Measurements from ENCODE around the gene HOXA2. TPM values are rescaled to one million over a fixed set of nuclear protein-coding genes. Genes with fewer than 3 reads are reported as not detected.

HOXA2 gene

GRCh38 chr7:27064159-27064558, 38.3 kb downstream of the HOXA2 start:
- H3K27ac ChIP-seq (ENCODE audit: low read depth, low read length), result no peak overlapping the region
- H3K4me3 ChIP-seq (ENCODE audit: low read length), result no peak overlapping the region
- WGBS (ENCODE audit: extremely low coverage, insufficient coverage, low lambda C conversion rate), result no CpG with 5 or more reads among the region's 2 CpGs
- no peak overlapping the region for H2BK120ac ChIP-seq (ENCODE audit: low read depth, low read length)
- no peak overlapping the region for H3K9ac ChIP-seq (ENCODE audit: low read length)
- no peaks in the 10 kb centered on the region for H3K36me3 ChIP-seq (ENCODE audit: control insufficient read depth, insufficient read depth, low read length)
- H3K4me1 ChIP-seq (ENCODE audit: control insufficient read depth, low read depth, low read length), result no peaks in the 10 kb centered on the region
- no peak overlapping the region for H3K4me2 ChIP-seq (ENCODE audit: low read length)
- H4K5ac ChIP-seq (ENCODE audit: low read length), result no peak overlapping the region
- no peaks in the 10 kb centered on the region for H3K79me1 ChIP-seq (ENCODE audit: low read length)
- no peak overlapping the region for H3K23ac ChIP-seq (ENCODE audit: low read length)
- no peak overlapping the region for H3K56ac ChIP-seq (ENCODE audit: low read length)
- H3K79me2 ChIP-seq (ENCODE audit: control insufficient read depth, insufficient read depth, low read length), result no peaks in the 10 kb centered on the region
- no peak overlapping the region for H2AK5ac ChIP-seq (ENCODE audit: low read length)
- H3K4ac ChIP-seq (ENCODE audit: low read depth, low read length), result no peak overlapping the region
- H4K8ac ChIP-seq (ENCODE audit: low read depth, low read length), result no peak overlapping the region
- no peak overlapping the region for H3K18ac ChIP-seq (ENCODE audit: low read length)
- DNase-seq, result no peak
- H2BK5ac ChIP-seq (ENCODE audit: low read length), result no peak overlapping the region
- H2BK15ac ChIP-seq (replicated peaks; ENCODE audit: low read depth), result no peak overlapping the region
- no peaks in the 10 kb centered on the region for H3K27me3 ChIP-seq (ENCODE audit: insufficient read depth, low read length, poor library complexity)

- H3K36me3 ChIP-seq (ENCODE audit: control insufficient read depth, insufficient read depth, low read length), result no peaks in the 10 kb centered on the region
- H3K79me2 ChIP-seq (ENCODE audit: control insufficient read depth, insufficient read depth, low read length), result no peaks in the 10 kb centered on the region
- H4K8ac ChIP-seq (ENCODE audit: low read depth, low read length), result no peak overlapping the region
- no peaks in the 10 kb centered on the region for H3K27me3 ChIP-seq (ENCODE audit: insufficient read depth, low read length, poor library complexity)
- H3K4me1 ChIP-seq (ENCODE audit: control insufficient read depth, low read depth, low read length), result no peaks in the 10 kb centered on the region
- no peak overlapping the region for H3K23ac ChIP-seq (ENCODE audit: low read length)
- H3K4ac ChIP-seq (ENCODE audit: low read depth, low read length), result no peak overlapping the region
- H2BK15ac ChIP-seq (replicated peaks; ENCODE audit: low read depth), result no peak overlapping the region
- no peak overlapping the region for H2BK120ac ChIP-seq (ENCODE audit: low read depth, low read length)
- DNase-seq, result no peak
- H2BK5ac ChIP-seq (ENCODE audit: low read length), result no peak overlapping the region
- H3K9ac ChIP-seq (ENCODE audit: low read length), result no peak overlapping the region
- H2AK5ac ChIP-seq (ENCODE audit: low read length), result no peak overlapping the region
- no CpG with 5 or more reads among the region's 4 CpGs for WGBS (ENCODE audit: extremely low coverage, insufficient coverage, low lambda C conversion rate)
- no peak overlapping the region for H4K5ac ChIP-seq (ENCODE audit: low read length)
- H3K79me1 ChIP-seq (ENCODE audit: low read length), result no peaks in the 10 kb centered on the region
- no peak overlapping the region for H3K18ac ChIP-seq (ENCODE audit: low read length)
- H3K27ac ChIP-seq (ENCODE audit: low read depth, low read length), result no peak overlapping the region
- H3K56ac ChIP-seq (ENCODE audit: low read length), result no peak overlapping the region
- no peak overlapping the region for H3K4me2 ChIP-seq (ENCODE audit: low read length)
- H3K4me3 ChIP-seq (ENCODE audit: low read length), result no peak overlapping the region
These were observed 39.5 kb downstream of the HOXA2 start for GRCh38 chr7:27062946-27063345.

- Histone ChIP-seq H3K79me2 (ENCODE audit: control insufficient read depth, insufficient read depth, low read length) (no peaks in the 10 kb centered on the region), H3K56ac (ENCODE audit: low read length) (no peak overlapping the region), H3K79me1 (ENCODE audit: low read length) (no peaks in the 10 kb centered on the region), H2AK5ac (ENCODE audit: low read length) (no peak overlapping the region), H3K9ac (ENCODE audit: low read length) (no peak overlapping the region), H3K18ac (ENCODE audit: low read length) (no peak overlapping the region), H3K4me2 (ENCODE audit: low read length) (no peak overlapping the region), H3K4me1 (ENCODE audit: control insufficient read depth, low read depth, low read length) (no peaks in the 10 kb centered on the region), H3K4me3 (ENCODE audit: low read length) (no peak overlapping the region), H3K27ac (ENCODE audit: low read depth, low read length) (no peak overlapping the region), H2BK15ac (replicated peaks; ENCODE audit: low read depth) (no peak overlapping the region), H2BK120ac (ENCODE audit: low read depth, low read length) (no peak overlapping the region), H3K4ac (ENCODE audit: low read depth, low read length) (no peak overlapping the region), H3K27me3 (ENCODE audit: insufficient read depth, low read length, poor library complexity) (no peaks in the 10 kb centered on the region), H3K36me3 (ENCODE audit: control insufficient read depth, insufficient read depth, low read length) (no peaks in the 10 kb centered on the region), H2BK5ac (ENCODE audit: low read length) (no peak overlapping the region), H3K23ac (ENCODE audit: low read length) (no peak overlapping the region), H4K8ac (ENCODE audit: low read depth, low read length) (no peak overlapping the region), H4K5ac (ENCODE audit: low read length) (no peak overlapping the region)
- WGBS (ENCODE audit: extremely low coverage, insufficient coverage, low lambda C conversion rate), result no CpG with 5 or more reads among the region's 3 CpGs
- peak; percentile 16 for DNase-seq
These were observed 49.3 kb downstream of the HOXA2 start for GRCh38 chr7:27053153-27053552.

GRCh38 chr7:27051451-27051850, 51.0 kb downstream of the HOXA2 start:
- no peak overlapping the region for H3K4me3 ChIP-seq (ENCODE audit: low read length)
- no peaks in the 10 kb centered on the region for H3K27me3 ChIP-seq (ENCODE audit: insufficient read depth, low read length, poor library complexity)
- no peak overlapping the region for H3K4me2 ChIP-seq (ENCODE audit: low read length)
- no peaks in the 10 kb centered on the region for H3K79me1 ChIP-seq (ENCODE audit: low read length)
- no CpG with 5 or more reads among the region's 4 CpGs for WGBS (ENCODE audit: extremely low coverage, insufficient coverage, low lambda C conversion rate)
- H3K56ac ChIP-seq (ENCODE audit: low read length), result no peak overlapping the region
- no peak overlapping the region for H3K18ac ChIP-seq (ENCODE audit: low read length)
- H3K23ac ChIP-seq (ENCODE audit: low read length), result no peak overlapping the region
- DNase-seq, result no peak
- H2AK5ac ChIP-seq (ENCODE audit: low read length), result no peak overlapping the region
- H2BK5ac ChIP-seq (ENCODE audit: low read length), result no peak overlapping the region
- no peak overlapping the region for H3K27ac ChIP-seq (ENCODE audit: low read depth, low read length)
- no peaks in the 10 kb centered on the region for H3K4me1 ChIP-seq (ENCODE audit: control insufficient read depth, low read depth, low read length)
- H3K36me3 ChIP-seq (ENCODE audit: control insufficient read depth, insufficient read depth, low read length), result no peaks in the 10 kb centered on the region
- no peak overlapping the region for H4K5ac ChIP-seq (ENCODE audit: low read length)
- H3K9ac ChIP-seq (ENCODE audit: low read length), result no peak overlapping the region
- no peak overlapping the region for H2BK15ac ChIP-seq (replicated peaks; ENCODE audit: low read depth)
- no peak overlapping the region for H4K8ac ChIP-seq (ENCODE audit: low read depth, low read length)
- no peak overlapping the region for H3K4ac ChIP-seq (ENCODE audit: low read depth, low read length)
- H3K79me2 ChIP-seq (ENCODE audit: control insufficient read depth, insufficient read depth, low read length), result no peaks in the 10 kb centered on the region
- no peak overlapping the region for H2BK120ac ChIP-seq (ENCODE audit: low read depth, low read length)

Small RNAs within 50 kb of the gene (small RNA-seq; reads per million reads assigned to genes)
- gene AC004080.5 (ENCODE audit: insufficient read depth) (not detected), gene RF01977 (ENCODE audit: insufficient read depth) (not detected)

Measured in mesendoderm (in vitro differentiated cells).